GM21367 (cell line): ENCODE results near the gene PPIP5K2.
"Not testable (repeated sequence)": the region's sequence is repeated elsewhere in the genome, so short reads cannot be mapped to it uniquely, and the experiment has no call there.

Experiments used
- ATAC-seq: cut with Tn5 transposase; IDR thresholded peaks from one replicate; pipeline ENCODE4 v1.9.1; 2021; ENCODE audit not compliant: unreplicated experiment

PPIP5K2 gene

GRCh38 chr5:103119765-103120606, at the start of gene PPIP5K2, which contains the start of gene GIN1:
Gene PPIP5K2 (plus strand): TSS chr5:103120301. CDS start chr5:103129590, 9,289 bp downstream.
Gene GIN1 (minus strand): TSS chr5:103120138. CDS start chr5:103108707, 11,431 bp downstream.
- peak; percentile 90 for ATAC-seq

GRCh38 chr5:103073500-103073899, 46.6 kb upstream of the PPIP5K2 start:
- ATAC-seq: not testable (repeated sequence)

- ATAC-seq: no peak
Observed at GRCh38 chr5:103075442-103075841, 44.7 kb upstream of the PPIP5K2 start.

GRCh38 chr5:103079796-103080195, 40.3 kb upstream of the PPIP5K2 start:
- ATAC-seq: no peak

GRCh38 chr5:103086547-103086946, 33.6 kb upstream of the PPIP5K2 start:
- ATAC-seq: no peak

- ATAC-seq: no peak
Observed at GRCh38 chr5:103089272-103089671, 30.8 kb upstream of the PPIP5K2 start.

GRCh38 chr5:103090791-103091190, 29.3 kb upstream of the PPIP5K2 start:
- ATAC-seq: no peak

- no peak for ATAC-seq
Observed at GRCh38 chr5:103092676-103093075, 27.4 kb upstream of the PPIP5K2 start.

- no peak for ATAC-seq
Observed at GRCh38 chr5:103093727-103094126, 26.4 kb upstream of the PPIP5K2 start.

- ATAC-seq: no peak
Observed at GRCh38 chr5:103094737-103095136, 25.4 kb upstream of the PPIP5K2 start.

GRCh38 chr5:103098993-103099392, 21.1 kb upstream of the PPIP5K2 start:
- ATAC-seq: no peak

GRCh38 chr5:103101079-103101750, 18.9 kb upstream of the PPIP5K2 start:
- ATAC-seq: no peak

GRCh38 chr5:103102234-103102633, 17.9 kb upstream of the PPIP5K2 start:
- no peak for ATAC-seq

- no peak for ATAC-seq
Observed at GRCh38 chr5:103108086-103108485, 12.0 kb upstream of the PPIP5K2 start.

GRCh38 chr5:103109277-103109676, 10.8 kb upstream of the PPIP5K2 start:
- no peak for ATAC-seq

GRCh38 chr5:103110403-103110802, 9.7 kb upstream of the PPIP5K2 start:
- no peak for ATAC-seq

GRCh38 chr5:103111468-103111867, 8.6 kb upstream of the PPIP5K2 start:
- peak; percentile 45 for ATAC-seq

- ATAC-seq: no peak
Observed at GRCh38 chr5:103112910-103113309, 7.2 kb upstream of the PPIP5K2 start.

GRCh38 chr5:103114440-103114839, 5.7 kb upstream of the PPIP5K2 start:
- ATAC-seq: no peak

GRCh38 chr5:103117471-103117991, 2.6 kb upstream of the PPIP5K2 start:
- ATAC-seq: no peak

- no peak for ATAC-seq
Observed at GRCh38 chr5:103119070-103119764, 884 bp upstream of the PPIP5K2 start.
